Measurements from ENCODE around the gene CPED1. TPM values are rescaled to one million over a fixed set of nuclear protein-coding genes. Genes with fewer than 3 reads are reported as not detected.

Gene CPED1
- total RNA-seq, 1 experiment from 2014 or later, result 1.8 TPM

DNA sequence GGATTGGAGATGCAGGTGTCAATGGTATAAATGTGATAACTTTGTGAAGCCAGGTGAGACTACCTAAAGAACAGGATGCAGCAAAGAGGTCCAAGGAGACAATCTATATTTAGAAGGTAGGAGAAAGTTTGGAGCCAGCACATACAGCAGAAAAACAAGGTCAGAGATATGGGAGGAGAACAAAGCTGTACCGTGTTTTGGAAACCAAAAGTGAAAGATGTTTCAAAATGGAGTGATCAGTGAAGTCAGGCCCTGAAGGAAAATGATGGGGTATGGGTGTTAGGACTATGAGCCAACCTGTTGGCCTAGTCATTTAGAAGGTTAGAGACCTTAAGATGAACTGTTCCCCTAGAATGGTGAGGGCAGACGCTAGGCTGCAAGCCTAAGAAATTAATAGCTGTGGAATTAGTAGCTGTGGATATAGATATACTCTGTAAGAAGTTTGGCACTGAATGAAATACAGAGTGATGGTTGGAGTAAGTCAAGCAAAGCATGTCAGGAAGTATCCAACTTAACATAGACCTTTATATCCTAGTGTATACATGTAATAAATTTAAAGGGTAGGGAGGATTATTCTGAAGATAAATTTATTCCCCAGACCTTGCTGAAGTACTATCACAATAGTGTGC lies 190.5 kb downstream of the CPED1 start:
- POLR2A ChIA-PET (ENCODE audit: unreplicated experiment), result no interaction called here
- H3K9me3 ChIP-seq (ENCODE audit: low read length), result no peaks in the 10 kb centered on the region
- no peaks in the 10 kb centered on the region for H3K4me1 ChIP-seq (ENCODE audit: insufficient read depth, low read length)
- no peak overlapping the region for H3K4me3 ChIP-seq (ENCODE audit: low read length)
- no peak for TF ChIP-seq EZH2phosphoT487 (IDR thresholded peaks at IDR 0.05; ENCODE audit: borderline replicate concordance, low read length)
- no peak for TF ChIP-seq EZH2 (IDR thresholded peaks at IDR 0.05; ENCODE audit: low read length, unreplicated experiment)
- TF ChIP-seq, protein P1, sequence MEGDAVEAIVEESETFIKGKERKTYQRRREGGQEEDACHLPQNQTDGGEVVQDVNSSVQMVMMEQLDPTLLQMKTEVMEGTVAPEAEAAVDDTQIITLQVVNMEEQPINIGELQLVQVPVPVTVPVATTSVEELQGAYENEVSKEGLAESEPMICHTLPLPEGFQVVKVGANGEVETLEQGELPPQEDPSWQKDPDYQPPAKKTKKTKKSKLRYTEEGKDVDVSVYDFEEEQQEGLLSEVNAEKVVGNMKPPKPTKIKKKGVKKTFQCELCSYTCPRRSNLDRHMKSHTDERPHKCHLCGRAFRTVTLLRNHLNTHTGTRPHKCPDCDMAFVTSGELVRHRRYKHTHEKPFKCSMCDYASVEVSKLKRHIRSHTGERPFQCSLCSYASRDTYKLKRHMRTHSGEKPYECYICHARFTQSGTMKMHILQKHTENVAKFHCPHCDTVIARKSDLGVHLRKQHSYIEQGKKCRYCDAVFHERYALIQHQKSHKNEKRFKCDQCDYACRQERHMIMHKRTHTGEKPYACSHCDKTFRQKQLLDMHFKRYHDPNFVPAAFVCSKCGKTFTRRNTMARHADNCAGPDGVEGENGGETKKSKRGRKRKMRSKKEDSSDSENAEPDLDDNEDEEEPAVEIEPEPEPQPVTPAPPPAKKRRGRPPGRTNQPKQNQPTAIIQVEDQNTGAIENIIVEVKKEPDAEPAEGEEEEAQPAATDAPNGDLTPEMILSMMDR (conservative IDR thresholded peaks at IDR 0.05; ENCODE audit: low read depth, low read length), result no peak
- no peaks in the 10 kb centered on the region for H4K20me1 ChIP-seq (ENCODE audit: low read length)
- no peak overlapping the region for H3K4me2 ChIP-seq (ENCODE audit: low read length)
- no peak overlapping the region for H3K9ac ChIP-seq (ENCODE audit: low read length)
- no peak overlapping the region for H2AFZ ChIP-seq (ENCODE audit: low read length)
- no peak overlapping the region for H3K27ac ChIP-seq (ENCODE audit: low read length)
- H3F3A ChIP-seq (ENCODE audit: low read length, unreplicated experiment), result no peaks in the 10 kb centered on the region
- H3K27me3 ChIP-seq (ENCODE audit: low read length), result peaks cover 27% of the 10 kb centered on the region
- H3K36me3 ChIP-seq (ENCODE audit: low read depth, low read length), result no peaks in the 10 kb centered on the region
- ATAC-seq (no peak), DNase-seq (no peak)
- no peaks in the 10 kb centered on the region for H3K9me2 ChIP-seq (replicated peaks; ENCODE audit: low read length)
- H3K79me2 ChIP-seq (ENCODE audit: low read length), result no peaks in the 10 kb centered on the region
- BruUV-seq (replicated peaks), result no TSS peak
- CTCF ChIA-PET, result no interaction called here
- intact Hi-C loops (cut with micrococcal nuclease), result no loop called here

DNA sequence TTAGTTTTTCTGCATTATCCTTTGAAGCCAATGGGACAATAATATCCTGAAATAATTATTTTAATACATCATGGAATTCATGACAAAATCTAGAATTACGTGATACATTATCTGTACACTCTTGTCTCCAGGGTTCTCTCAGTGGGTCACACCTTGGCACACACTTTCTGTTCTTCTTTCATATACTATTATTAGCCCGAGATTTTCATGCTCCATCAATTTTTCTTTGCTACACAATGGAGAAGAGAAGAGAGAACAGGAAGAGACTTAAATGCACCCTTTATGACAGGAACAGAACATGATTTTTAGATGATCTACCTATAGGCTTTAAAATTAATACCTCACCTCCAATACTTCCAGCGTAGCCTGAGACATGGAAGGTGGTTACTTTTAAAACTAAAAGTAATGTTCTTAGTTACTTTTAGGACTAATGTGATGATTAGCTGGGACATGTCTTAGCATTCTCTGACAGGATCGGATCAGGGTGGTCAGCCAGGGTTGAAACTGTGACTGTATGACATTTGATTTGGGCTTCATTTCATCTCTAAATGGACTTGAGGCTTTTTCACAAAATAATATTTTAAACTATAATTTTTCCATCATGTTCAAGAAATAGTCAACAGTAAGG lies 192.0 kb downstream of the CPED1 start:
- POLR2A ChIA-PET (ENCODE audit: unreplicated experiment), result no interaction called here
- CTCF ChIA-PET, result no interaction called here

More for the DNA sequence above, 192.0 kb downstream of the CPED1 start:
- H3K27ac ChIP-seq (ENCODE audit: low read length), result no peak overlapping the region
- no peak for DNase-seq
- intact Hi-C loops (cut with micrococcal nuclease), result no loop called here
- no peaks in the 10 kb centered on the region for H3K9me2 ChIP-seq (replicated peaks; ENCODE audit: low read length)
- TF ChIP-seq EZH2phosphoT487 (IDR thresholded peaks at IDR 0.05; ENCODE audit: borderline replicate concordance, low read length), result no peak
- no peak for TF ChIP-seq EZH2 (IDR thresholded peaks at IDR 0.05; ENCODE audit: low read length, unreplicated experiment)
- TF ChIP-seq, protein P1 (conservative IDR thresholded peaks at IDR 0.05; ENCODE audit: low read depth, low read length), result no peak
- no peaks in the 10 kb centered on the region for H3F3A ChIP-seq (ENCODE audit: low read length, unreplicated experiment)
- ATAC-seq, result no peak
- H3K4me1 ChIP-seq (ENCODE audit: insufficient read depth, low read length), result no peaks in the 10 kb centered on the region
- H3K4me3 ChIP-seq (ENCODE audit: low read length), result no peak overlapping the region
- no TSS peak for BruUV-seq (replicated peaks)
- no peaks in the 10 kb centered on the region for H3K36me3 ChIP-seq (ENCODE audit: low read depth, low read length)
- no peak overlapping the region for H3K9ac ChIP-seq (ENCODE audit: low read length)
- H4K20me1 ChIP-seq (ENCODE audit: low read length), result no peaks in the 10 kb centered on the region
- H2AFZ ChIP-seq (ENCODE audit: low read length), result no peak overlapping the region
- peaks cover 20% of the 10 kb centered on the region for H3K27me3 ChIP-seq (ENCODE audit: low read length)
- no peak overlapping the region for H3K4me2 ChIP-seq (ENCODE audit: low read length)
- H3K79me2 ChIP-seq (ENCODE audit: low read length), result no peaks in the 10 kb centered on the region
- H3K9me3 ChIP-seq (ENCODE audit: low read length), result no peaks in the 10 kb centered on the region

Data from PC-3 (cell line).